OCI-LY1 (cell line): Measurements from ENCODE around the gene FAM111A.

Experiments
- H2AFZ ChIP-seq: fragments of 200-600 bp; sonication (generic), shearing (Covaris generic); 2 replicates; pipeline ENCODE4 v1.6.0; 2014; ENCODE audit warnings: antibody characterized with exemption, mild to moderate bottlenecking, low read length
- H3F3A ChIP-seq: fragments of 200-600 bp; sonication (generic), shearing (Covaris generic); 2 replicates; pipeline ENCODE4 v1.6.0; 2014; ENCODE audit warnings: mild to moderate bottlenecking, antibody characterized with exemption, low read length, moderate library complexity; ENCODE audit not compliant: insufficient read depth
- H3K27ac ChIP-seq: fragments of 200-600 bp; sonication (generic); 2 replicates; pipeline ENCODE4 v1.5.1; 2014; ENCODE audit warnings: low read length, mixed run types, mild to moderate bottlenecking, low read depth; ENCODE audit not compliant: poor library complexity, severe bottlenecking
- H3K27me3 ChIP-seq: fragments of 200-600 bp; sonication (generic); 2 replicates; pipeline ENCODE4 v1.6.0; 2014; ENCODE audit warnings: antibody characterized with exemption, mild to moderate bottlenecking, low read length, moderate library complexity; ENCODE audit not compliant: insufficient read depth
- H3K36me3 ChIP-seq: fragments of 200-600 bp; sonication (generic); 2 replicates; pipeline ENCODE4 v1.6.1; 2014; ENCODE audit warnings: mild to moderate bottlenecking, antibody characterized with exemption, low read length, moderate library complexity, mixed read lengths; ENCODE audit not compliant: insufficient read depth
- H3K4me1 ChIP-seq: fragments of 200-600 bp; sonication (generic); 2 replicates; pipeline ENCODE4 v1.5.1; 2014; ENCODE audit warnings: mild to moderate bottlenecking, low read length, moderate library complexity; ENCODE audit not compliant: insufficient read depth, severe bottlenecking
- H3K4me2 ChIP-seq: fragments of 200-600 bp; sonication (generic), shearing (Covaris generic); 2 replicates; pipeline ENCODE4 v1.6.1; 2014; ENCODE audit warnings: low read length
- H3K4me3 ChIP-seq: fragments of 200-600 bp; sonication (generic); 2 replicates; pipeline ENCODE4 v1.5.1; 2014; ENCODE audit warnings: low read length, low read depth, mild to moderate bottlenecking, mixed read lengths; ENCODE audit not compliant: poor library complexity, severe bottlenecking
- H3K79me2 ChIP-seq: fragments of 200-600 bp; shearing (Covaris generic); 2 replicates; pipeline ENCODE4 v1.6.1; 2016; ENCODE audit warnings: mixed run types, low read length, mixed read lengths; ENCODE audit not compliant: insufficient read depth
- H3K9ac ChIP-seq: fragments of 200-600 bp; sonication (generic), shearing (Covaris generic); 2 replicates; pipeline ENCODE4 v1.6.1; 2014; ENCODE audit warnings: mild to moderate bottlenecking, low read length, mixed read lengths
- H3K9me2 ChIP-seq: fragments of 200-600 bp; sonication (generic), shearing (Covaris generic); 2 replicates; pipeline ENCODE4 v1.6.1; 2014; ENCODE audit warnings: low read depth, mild to moderate bottlenecking, low read length, mixed read lengths
- H3K9me3 ChIP-seq: fragments of 200-600 bp; shearing (Covaris generic); 2 replicates; pipeline ENCODE4 v1.6.1; 2014; ENCODE audit warnings: low read length, mixed read lengths
- H4K20me1 ChIP-seq: fragments of 200-600 bp; sonication (generic), shearing (Covaris generic); 2 replicates; pipeline ENCODE4 v1.6.0; 2016; ENCODE audit warnings: mild to moderate bottlenecking, low read length; ENCODE audit not compliant: insufficient read depth
- EZH2 ChIP-seq: fragments of 200-600 bp; sonication (generic), shearing (Covaris generic); IDR thresholded peaks from 2 replicates; pipeline ENCODE4 v1.8.0; 2017; ENCODE audit warnings: borderline replicate concordance, mixed run types, mild to moderate bottlenecking, antibody characterized with exemption, low read length, moderate library complexity, mixed read lengths
- TF ChIP-seq, protein P1 (sequence below): fragments of 200-600 bp; sonication (generic), shearing (Covaris generic); IDR thresholded peaks from 2 replicates; pipeline ENCODE4 v1.5.1; 2017; ENCODE audit warnings: mild to moderate bottlenecking, antibody characterized with exemption, low read length, moderate library complexity, mixed read lengths

FAM111A gene

GRCh38 chr11:59137190-59137589 lies 5.5 kb upstream of the FAM111A start:
- H3K4me1 ChIP-seq, result peaks cover 19% of the 10 kb centered on the region
- H3K9me3 ChIP-seq, result peaks cover 9% of the 10 kb centered on the region; the same call in 1 of the 2 replicates
- no peaks in the 10 kb centered on the region for H3K79me2 ChIP-seq
- no peak overlapping the region for H3K9ac ChIP-seq
- H3K9me2 ChIP-seq, result no peaks in the 10 kb centered on the region
- H3K4me3 ChIP-seq, result no peak overlapping the region
- no peak overlapping the region for H3K4me2 ChIP-seq
- peaks cover 28% of the 10 kb centered on the region for H3K36me3 ChIP-seq
- no peak overlapping the region for H3K27ac ChIP-seq
- no peaks in the 10 kb centered on the region for H3F3A ChIP-seq
- no peaks in the 10 kb centered on the region for H3K27me3 ChIP-seq
- no peaks in the 10 kb centered on the region for H4K20me1 ChIP-seq
- TF ChIP-seq, protein P1, sequence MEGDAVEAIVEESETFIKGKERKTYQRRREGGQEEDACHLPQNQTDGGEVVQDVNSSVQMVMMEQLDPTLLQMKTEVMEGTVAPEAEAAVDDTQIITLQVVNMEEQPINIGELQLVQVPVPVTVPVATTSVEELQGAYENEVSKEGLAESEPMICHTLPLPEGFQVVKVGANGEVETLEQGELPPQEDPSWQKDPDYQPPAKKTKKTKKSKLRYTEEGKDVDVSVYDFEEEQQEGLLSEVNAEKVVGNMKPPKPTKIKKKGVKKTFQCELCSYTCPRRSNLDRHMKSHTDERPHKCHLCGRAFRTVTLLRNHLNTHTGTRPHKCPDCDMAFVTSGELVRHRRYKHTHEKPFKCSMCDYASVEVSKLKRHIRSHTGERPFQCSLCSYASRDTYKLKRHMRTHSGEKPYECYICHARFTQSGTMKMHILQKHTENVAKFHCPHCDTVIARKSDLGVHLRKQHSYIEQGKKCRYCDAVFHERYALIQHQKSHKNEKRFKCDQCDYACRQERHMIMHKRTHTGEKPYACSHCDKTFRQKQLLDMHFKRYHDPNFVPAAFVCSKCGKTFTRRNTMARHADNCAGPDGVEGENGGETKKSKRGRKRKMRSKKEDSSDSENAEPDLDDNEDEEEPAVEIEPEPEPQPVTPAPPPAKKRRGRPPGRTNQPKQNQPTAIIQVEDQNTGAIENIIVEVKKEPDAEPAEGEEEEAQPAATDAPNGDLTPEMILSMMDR, result no peak
- TF ChIP-seq EZH2, result no peak
- H2AFZ ChIP-seq, result no peak overlapping the region

DNA sequence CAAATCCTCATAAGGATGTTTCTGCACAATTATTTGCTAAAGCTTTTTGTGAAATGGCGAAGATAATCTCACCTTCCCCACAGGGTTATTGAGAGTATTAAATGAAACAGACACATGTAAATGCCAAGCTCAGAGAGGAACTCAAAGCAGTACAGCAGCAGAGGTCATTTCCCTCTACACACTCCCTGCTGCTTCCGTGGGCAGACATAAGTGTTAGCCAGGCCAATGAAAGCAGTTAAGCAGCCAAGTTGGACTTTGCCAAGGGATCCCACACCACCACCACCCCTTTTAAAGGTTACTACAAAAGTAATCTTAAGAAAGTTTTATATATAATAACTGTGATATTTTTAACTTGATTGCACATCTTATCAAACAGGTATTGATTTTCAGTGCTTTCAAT lies 4.0 kb upstream of the FAM111A start:
- H3K4me2 ChIP-seq, result no peak overlapping the region
- H3K9ac ChIP-seq, result no peak overlapping the region
- H3K27ac ChIP-seq, result no peak overlapping the region
- peaks cover 15% of the 10 kb centered on the region for H3K36me3 ChIP-seq
- H3K27me3 ChIP-seq, result no peaks in the 10 kb centered on the region
- H3K9me2 ChIP-seq, result no peaks in the 10 kb centered on the region
- no peaks in the 10 kb centered on the region for H4K20me1 ChIP-seq
- H3K4me3 ChIP-seq, result no peak overlapping the region
- H3K9me3 ChIP-seq, result peaks cover 4% of the 10 kb centered on the region; the same call in 1 of the 2 replicates
- H2AFZ ChIP-seq, result no peak overlapping the region
- H3K79me2 ChIP-seq, result no peaks in the 10 kb centered on the region
- no peak for TF ChIP-seq EZH2
- TF ChIP-seq, protein P1, result no peak
- peaks cover 27% of the 10 kb centered on the region for H3K4me1 ChIP-seq
- no peaks in the 10 kb centered on the region for H3F3A ChIP-seq

DNA sequence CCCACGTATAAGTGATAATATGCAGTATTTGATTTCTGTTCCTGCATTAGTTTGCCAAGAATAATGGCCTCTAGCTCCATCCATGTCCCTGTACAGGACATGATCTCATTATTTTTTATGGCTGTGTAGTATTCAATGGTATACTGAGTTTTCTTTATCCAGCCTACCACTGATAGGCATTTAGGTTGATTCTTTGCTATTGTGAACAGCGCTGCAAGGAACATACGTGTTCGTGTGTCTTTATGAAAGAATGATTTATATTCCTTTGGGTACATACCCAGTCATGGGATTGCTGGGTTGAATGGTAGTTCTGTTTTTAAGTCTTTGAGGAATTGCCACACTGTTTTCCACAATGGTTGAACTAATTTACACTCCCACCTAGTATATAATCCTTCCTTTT lies 1.5 kb upstream of the FAM111A start:
- Histone ChIP-seq H3K9me2 (no peaks in the 10 kb centered on the region), H3K79me2 (peaks cover 12% of the 10 kb centered on the region), H3K27ac (no peak overlapping the region), H3K9me3 (no peaks in the 10 kb centered on the region), H3K4me1 (peaks cover 43% of the 10 kb centered on the region), H3K4me2 (no peak overlapping the region), H3K36me3 (peaks cover 2% of the 10 kb centered on the region; the same call in 1 of the 2 replicates), H3K27me3 (no peaks in the 10 kb centered on the region), H3K9ac (no peak overlapping the region), H4K20me1 (no peaks in the 10 kb centered on the region), H2AFZ (no peak overlapping the region), H3F3A (no peaks in the 10 kb centered on the region), H3K4me3 (no peak overlapping the region)
- no peak for TF ChIP-seq EZH2
- TF ChIP-seq, protein P1, result no peak
